HEK293 (cell line): ENCODE results near the gene NTRK3.

Source experiments
- CTCF ChIP-seq: fragments of 450-650 bp; formaldehyde crosslinking; IDR thresholded peaks from 2 replicates; pipeline ENCODE4 v1.5.1; 2016; ENCODE audit warnings: missing biosample characterization, missing genetic modification characterization
- EGR2 ChIP-seq: fragments of 450-650 bp; formaldehyde crosslinking; IDR thresholded peaks from 2 replicates; pipeline ENCODE4 v1.5.1; 2016; ENCODE audit warnings: low read depth, missing biosample characterization, missing genetic modification characterization
- REST ChIP-seq: fragments of 450-650 bp; formaldehyde crosslinking; IDR thresholded peaks from 2 replicates; pipeline ENCODE4 v1.5.1; 2016; ENCODE audit warnings: missing biosample characterization, missing genetic modification characterization
- YY1 ChIP-seq: fragments of 450-650 bp; formaldehyde crosslinking; IDR thresholded peaks from 2 replicates; pipeline ENCODE4 v1.5.1; 2018; ENCODE audit warnings: missing biosample characterization, missing genetic modification characterization
- ZBTB26 ChIP-seq: fragments of 450-650 bp; formaldehyde crosslinking; optimal IDR thresholded peaks from 2 replicates; pipeline ENCODE3; 2016; ENCODE audit warnings: missing biosample characterization, mild to moderate bottlenecking, missing genetic modification characterization
- ZNF488 ChIP-seq: fragments of 450-650 bp; formaldehyde crosslinking; IDR thresholded peaks from 2 replicates; pipeline ENCODE4 v1.5.1; 2016; ENCODE audit warnings: missing biosample characterization, missing genetic modification characterization
- ZNF596 ChIP-seq: fragments of 450-650 bp; IDR thresholded peaks from 2 replicates; pipeline ENCODE4 v1.5.0; 2018; ENCODE audit warnings: missing biosample characterization, mild to moderate bottlenecking, missing genetic modification characterization, moderate library complexity
- ZSCAN18 ChIP-seq: fragments of 450-650 bp; formaldehyde crosslinking; IDR thresholded peaks from 2 replicates; pipeline ENCODE4 v1.5.1; 2016; ENCODE audit warnings: missing biosample characterization, missing genetic modification characterization

- TF ChIP-seq ZBTB26 (no peak), YY1 (no peak), ZNF488 (no peak), ZSCAN18 (tag by site-specific recombination) (no peak), CTCF (tag by site-specific recombination) (no peak), ZNF596 (tag by site-specific recombination) (no peak), REST (no peak), EGR2 (tag by site-specific recombination) (no peak)
Measured at GRCh38 chr15:88098361-88098760, 158.2 kb downstream of the NTRK3 start.
